Activated CD4-positive, alpha-beta T cell treated with anti-CD3 and anti-CD28 coated beads, Interleukin-2, amount 50 U/mL, for 16 hours (primary cell): ENCODE measurements around the gene GNE.
"Not testable (repeated sequence)": the region's sequence is repeated elsewhere in the genome, so short reads cannot be mapped to it uniquely, and the experiment has no call there.

Source experiments
- DNase-seq: peaks from one replicate; pipeline ENCODE4 v3.0.0-alpha.2; 2020

GNE gene

DNA sequence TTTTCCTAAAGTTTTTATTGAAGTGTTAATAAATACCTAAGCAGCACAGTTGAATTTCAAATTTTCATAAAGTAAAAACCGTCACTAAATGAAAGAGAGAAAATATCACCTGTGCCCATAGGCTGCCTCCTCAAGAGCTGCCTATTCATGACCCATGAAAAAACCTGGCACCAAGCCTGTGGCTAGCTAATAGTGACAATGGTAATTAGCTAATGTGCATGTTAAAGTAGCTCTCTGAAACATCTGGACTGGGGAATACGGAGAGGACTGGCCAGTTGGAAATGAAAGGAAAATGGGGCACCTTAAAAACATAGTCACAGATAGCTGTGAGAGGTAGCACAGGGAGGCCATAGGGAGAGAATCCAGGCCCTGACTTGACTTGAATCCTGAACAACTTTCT is 5.4 kb upstream of the GNE start:
- no peak for DNase-seq

DNA sequence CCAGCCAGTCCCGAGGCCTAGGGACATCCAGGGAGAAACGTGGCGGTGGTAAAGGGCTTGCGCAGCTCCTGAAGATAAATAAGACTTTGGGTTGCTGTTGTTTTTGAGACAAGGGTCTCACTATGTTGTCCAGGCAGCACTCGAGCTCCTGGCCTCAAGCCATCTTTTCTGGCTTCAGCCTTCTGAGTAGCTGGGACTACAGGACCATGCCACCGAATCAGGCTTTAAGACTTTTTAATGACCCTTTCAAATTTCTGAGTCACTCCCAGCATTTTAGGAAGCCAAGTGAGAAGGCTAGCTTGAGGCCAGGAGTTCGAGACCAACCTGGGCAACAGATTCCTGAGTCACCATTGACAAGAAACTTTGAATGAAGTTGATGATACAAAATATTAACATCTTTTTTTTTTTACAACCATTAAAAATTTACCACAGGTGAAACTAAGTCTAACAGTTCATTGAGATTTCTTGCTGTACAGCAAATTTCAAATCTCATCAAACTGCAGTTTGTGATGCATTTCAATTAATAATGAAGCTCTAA is 817 bp upstream of the GNE start:
- no peak for DNase-seq

GRCh38 chr9:36251428-36251827 is 6.8 kb downstream of the GNE start:
- DNase-seq = no peak

DNA sequence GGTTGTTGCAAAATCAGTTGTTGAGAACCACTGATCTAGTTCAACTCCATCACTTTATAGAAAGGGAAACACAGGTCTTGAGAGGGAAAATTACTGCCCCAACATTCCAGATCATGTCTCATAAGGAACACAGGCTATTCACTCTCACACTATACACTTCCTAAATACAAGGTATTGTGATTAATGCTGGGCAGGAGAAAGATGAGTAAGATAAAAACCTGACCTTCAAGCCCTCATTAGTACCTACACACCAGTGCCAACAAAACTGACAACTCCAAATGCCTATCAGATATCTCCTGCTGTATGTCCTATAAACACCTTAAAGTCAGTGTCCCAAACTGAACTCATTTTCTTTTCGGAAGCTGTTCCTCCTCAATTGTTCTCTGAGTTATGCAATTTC is 8.2 kb downstream of the GNE start:
- DNase-seq = no peak

DNA sequence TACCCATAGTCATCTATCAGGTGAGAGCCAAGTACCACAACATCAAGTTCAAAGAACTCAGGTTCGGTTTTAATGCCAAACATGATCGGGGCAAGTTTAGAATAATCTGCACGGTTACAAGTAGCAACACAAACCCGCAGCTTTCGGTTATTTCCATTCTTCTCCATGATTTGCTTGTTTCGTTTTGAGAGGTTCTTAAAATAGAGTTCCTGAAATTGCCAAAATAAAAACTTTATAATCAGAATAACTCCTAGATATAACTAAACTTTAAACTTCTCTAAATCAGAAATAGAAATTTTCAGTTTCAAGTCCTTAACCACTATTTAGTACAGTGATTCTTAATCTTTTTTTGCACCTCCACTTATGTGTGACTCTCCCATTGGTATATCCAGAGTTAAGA is 9.1 kb downstream of the GNE start:
- no peak for DNase-seq

DNA sequence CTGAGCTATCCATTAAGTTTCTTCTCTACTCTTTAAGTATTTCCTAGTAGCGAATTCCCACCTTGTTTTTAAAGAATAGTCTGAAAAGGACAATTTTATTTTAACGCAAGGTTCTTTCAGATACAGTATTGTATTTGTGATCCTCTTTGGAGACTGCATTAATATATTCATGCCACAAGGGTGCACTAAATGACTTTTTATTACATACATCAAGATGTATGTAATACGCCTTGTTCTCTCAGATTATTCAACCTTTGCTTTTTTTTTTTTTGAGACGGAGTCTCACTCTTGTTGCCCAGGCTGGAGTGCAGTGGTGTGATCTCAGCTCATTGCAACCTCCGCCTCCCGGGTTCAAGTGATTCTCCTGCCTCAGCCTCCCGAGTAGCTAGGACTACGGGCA is 10.2 kb downstream of the GNE start:
- peak; percentile 27 for DNase-seq

- no peak for DNase-seq
Observed at GRCh38 chr9:36247356-36247755, 10.9 kb downstream of the GNE start.

GRCh38 chr9:36245906-36246305 is 12.3 kb downstream of the GNE start:
- no peak for DNase-seq

DNA sequence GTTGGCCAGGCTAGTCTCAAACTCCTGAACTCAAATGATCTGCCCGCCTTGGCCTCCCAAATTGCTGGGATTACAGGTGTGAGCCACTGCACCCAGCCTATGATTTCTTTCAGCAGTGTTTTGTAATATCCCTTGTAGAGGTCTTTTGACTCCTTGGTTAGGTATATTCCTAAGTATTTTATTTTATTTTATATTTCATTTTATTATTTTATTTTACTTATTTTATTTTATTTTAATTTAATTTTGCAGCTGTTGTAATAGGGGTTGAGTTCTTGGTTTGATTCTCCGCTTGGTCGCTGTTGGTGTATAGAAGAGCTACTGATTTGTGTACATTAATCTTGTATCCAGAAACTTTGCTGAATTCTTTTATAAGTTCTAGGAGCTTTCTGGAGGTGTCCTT is 18.6 kb downstream of the GNE start:
- DNase-seq = not testable (repeated sequence)

DNA sequence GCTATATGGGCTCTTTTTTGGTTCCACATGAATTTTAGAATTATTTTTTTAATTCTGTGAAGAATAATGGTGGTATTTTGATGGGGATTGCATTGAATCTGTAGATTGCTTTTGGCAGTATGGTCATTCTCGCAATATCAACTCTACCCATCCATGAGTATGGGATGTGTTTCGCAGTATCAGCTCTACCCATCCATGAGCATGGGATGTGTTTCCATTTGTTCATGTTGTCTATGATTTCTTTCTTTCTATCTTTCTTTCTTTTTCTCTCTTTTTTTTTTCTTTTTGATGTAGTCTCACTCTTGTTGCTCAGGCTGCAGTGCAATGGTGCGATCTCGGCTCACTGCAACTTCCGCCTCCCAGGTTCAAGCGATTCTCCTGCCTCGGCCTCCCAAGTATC is 19.0 kb downstream of the GNE start:
- not testable (repeated sequence) for DNase-seq

DNA sequence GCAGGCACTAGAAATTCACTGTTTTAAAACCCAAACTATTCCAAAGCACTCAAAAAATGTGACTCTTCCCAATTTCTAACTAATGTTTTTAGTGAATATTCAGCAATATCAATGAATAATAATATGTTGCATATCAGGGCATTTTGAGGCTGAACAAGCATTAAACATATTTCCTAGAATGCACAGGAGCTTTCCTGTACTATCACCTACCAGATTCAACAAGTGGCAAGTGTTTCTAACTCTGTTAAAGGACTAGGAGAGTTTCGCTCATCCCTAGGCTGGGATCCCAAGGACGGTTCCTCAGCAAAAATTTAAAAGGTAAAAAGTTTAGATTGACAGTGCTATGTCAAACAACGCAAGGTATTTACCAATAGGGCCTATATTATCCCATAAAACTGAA is 21.0 kb downstream of the GNE start:
- no peak for DNase-seq

DNA sequence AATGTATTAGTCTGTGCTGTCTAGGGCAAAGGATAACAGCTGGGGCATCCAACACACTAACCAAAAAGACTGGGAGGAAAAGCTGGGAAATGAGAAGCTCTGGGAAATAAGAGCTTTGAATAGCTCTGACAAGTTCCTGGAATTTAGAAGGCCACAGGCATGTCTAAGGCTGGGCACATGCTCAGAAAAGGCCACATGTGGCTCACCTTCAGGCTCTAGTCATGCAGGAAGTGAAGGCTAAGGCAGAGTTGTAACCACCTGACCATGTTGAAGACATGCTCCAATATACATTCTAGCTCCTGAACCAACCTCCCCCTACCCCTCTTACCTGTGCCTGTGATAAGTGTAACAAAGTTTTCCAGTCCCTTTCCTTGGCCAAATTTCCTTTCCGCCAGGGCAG is 35.8 kb downstream of the GNE start:
- DNase-seq = no peak

DNA sequence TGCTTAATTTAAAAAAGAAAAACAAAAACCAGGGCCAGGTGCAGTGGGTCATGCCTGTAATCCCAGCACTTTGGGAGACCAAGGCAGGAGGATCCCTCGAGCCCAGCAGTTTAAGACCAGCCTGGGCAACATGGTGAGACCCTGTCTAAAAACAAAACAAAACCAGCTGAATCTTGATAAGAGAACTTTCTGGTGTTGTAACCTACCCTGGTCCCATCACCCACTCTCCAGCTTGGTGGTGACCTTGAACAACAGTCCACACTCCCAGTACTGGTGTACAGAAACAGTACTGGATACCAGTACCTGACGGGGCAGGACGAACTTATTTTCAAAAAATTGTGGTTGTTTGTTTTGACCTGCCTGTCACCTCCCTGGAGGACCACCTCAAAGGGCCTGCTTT is 36.6 kb downstream of the GNE start:
- no peak for DNase-seq

GRCh38 chr9:36218411-36218901 is 39.8 kb downstream of the GNE start:
- peak; percentile 63 for DNase-seq

- DNase-seq = no peak
Observed at GRCh38 chr9:36218011-36218410, 40.2 kb downstream of the GNE start.

GRCh38 chr9:36217256-36217968 is 40.8 kb downstream of the GNE start:
- no peak for DNase-seq

GRCh38 chr9:36214571-36214970 is 43.7 kb downstream of the GNE start:
- DNase-seq = no peak

GRCh38 chr9:36213989-36214388 is 44.3 kb downstream of the GNE start:
- DNase-seq = no peak

GRCh38 chr9:36213387-36213786 is 44.9 kb downstream of the GNE start:
- no peak for DNase-seq

DNA sequence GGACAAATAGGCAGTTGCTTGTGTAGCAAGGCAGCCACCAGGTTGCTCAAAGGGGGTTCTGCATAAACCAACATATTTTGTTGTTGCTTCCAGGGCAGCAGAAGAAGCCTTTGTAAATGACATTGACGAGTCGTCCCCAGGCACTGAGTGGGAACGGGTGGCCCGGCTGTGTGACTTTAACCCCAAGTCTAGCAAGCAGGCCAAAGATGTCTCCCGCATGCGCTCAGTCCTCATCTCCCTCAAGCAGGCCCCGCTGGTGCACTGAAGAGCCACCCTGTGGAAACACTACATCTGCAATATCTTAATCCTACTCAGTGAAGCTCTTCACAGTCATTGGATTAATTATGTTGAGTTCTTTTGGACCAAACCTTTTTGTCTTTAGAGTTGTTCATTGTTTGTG is 46.7 kb downstream of the GNE start:
- no peak for DNase-seq

DNA sequence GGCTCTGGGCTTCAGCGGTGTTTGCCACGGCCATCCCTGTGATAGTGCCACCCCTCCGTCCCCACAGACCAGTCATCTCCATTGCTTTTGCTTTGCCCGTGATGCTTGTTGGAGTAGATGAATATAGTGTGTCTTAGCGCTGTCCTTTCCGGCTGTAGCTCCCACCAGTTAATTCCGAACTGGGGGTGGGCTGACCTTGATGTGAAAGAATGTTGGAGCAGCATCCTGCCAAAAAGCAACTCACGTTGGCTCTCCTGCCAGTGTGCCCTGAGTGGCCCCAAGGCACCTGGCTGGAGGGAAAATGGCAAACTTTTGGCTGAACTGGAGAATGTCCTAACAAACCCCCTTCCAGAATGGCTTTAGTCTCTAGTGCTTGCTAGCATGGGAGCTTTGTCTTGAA is 47.5 kb downstream of the GNE start:
- DNase-seq = no peak

DNA sequence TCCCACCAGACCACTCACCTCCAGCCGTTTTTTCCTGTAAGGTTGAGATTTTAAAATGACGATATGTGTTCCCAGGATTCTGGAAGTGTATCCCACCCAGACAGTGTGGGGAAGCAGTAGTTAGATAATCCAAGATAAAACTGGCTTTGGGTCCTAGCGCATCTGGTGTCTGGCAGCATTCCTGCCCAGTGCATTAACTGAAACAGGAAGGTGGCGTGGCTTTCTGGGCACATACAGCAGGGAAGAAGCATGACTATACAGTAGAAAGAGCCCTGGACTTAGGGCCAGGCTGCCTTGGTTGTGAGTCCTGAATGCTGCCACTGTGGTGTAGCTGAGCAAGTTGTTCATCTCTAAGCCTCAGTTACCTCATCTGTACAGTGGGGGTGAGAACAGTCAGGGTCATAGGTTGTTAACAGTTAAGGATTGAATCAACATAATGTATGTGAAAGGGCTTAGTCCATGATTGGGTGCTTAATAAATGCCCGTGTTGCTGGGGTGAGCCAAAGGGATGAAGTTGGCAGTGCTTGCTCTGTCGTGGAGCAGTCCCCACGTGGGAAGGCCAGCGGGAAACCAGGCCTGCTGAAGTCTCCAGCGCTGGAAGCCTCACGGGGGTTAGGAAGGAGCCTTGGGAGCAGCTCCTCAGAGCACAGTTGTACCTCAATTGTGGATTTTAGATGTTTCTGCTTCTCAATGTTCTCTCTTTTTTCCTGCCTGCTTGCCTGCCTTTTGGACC is 49.6 kb downstream of the GNE start:
- no peak for DNase-seq

DNA sequence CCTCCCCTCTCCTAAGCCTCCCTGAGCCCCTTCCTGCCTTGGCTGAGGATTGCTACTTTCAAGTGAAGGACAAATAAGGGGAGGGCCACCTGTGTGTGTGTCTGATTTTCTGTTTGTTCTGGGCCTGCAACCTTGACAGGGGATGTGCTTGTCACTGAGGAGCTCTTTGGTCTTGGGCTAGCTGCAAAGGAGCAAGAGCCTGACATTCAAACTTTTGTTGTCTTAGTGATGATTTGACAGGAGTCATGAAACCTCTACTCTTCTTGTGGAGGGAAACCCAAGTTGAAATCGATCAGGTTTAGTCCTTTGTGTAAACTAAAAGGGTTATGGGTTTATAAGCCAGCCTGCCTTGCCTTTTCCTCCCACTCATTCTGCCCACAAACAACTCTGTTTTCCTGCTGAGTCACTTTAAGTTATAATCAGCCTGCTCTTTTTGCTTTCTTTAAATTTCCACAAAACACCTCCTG is 50.7 kb downstream of the GNE start:
- DNase-seq = peak; percentile 53

- DNase-seq = no peak
Observed at GRCh38 chr9:36207016-36207415, 51.2 kb downstream of the GNE start.
